Body of pancreas (tissue), 4 donors: ENCODE data around the gene LRRC2.

ENCODE experiments used
- POLR2A ChIP-seq, 3 donors: fragments of 450-650 bp; IDR thresholded peaks; one replicate each; pipeline ENCODE4 v1.6.1; 2016; ENCODE audit warnings: antibody characterized with exemption in 3 of 3, mild to moderate bottlenecking in 2 of 3
- TF ChIP-seq, protein P1 (sequence below), 7 experiments: fragments of 450-650 bp in 4 of 7; fragments of 200-600 bp in 3 of 7; sonication (generic) in 3 of 7; IDR thresholded peaks; one replicate each; pipeline ENCODE4 v1.5.1; 2016 to 2019; ENCODE audit warnings: antibody characterized with exemption in 7 of 7

GRCh38 chr3:46565077-46565476, 1.0 kb downstream of the LRRC2 start:
- TF ChIP-seq, protein P1, sequence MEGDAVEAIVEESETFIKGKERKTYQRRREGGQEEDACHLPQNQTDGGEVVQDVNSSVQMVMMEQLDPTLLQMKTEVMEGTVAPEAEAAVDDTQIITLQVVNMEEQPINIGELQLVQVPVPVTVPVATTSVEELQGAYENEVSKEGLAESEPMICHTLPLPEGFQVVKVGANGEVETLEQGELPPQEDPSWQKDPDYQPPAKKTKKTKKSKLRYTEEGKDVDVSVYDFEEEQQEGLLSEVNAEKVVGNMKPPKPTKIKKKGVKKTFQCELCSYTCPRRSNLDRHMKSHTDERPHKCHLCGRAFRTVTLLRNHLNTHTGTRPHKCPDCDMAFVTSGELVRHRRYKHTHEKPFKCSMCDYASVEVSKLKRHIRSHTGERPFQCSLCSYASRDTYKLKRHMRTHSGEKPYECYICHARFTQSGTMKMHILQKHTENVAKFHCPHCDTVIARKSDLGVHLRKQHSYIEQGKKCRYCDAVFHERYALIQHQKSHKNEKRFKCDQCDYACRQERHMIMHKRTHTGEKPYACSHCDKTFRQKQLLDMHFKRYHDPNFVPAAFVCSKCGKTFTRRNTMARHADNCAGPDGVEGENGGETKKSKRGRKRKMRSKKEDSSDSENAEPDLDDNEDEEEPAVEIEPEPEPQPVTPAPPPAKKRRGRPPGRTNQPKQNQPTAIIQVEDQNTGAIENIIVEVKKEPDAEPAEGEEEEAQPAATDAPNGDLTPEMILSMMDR (IDR thresholded peaks at IDR 0.05), result no peak
- TF ChIP-seq POLR2A (IDR thresholded peaks at IDR 0.05), result no peak
